Medulla oblongata (tissue), 1 donor: ENCODE data around the gene CRISP3.
"Not testable (repeated sequence)": the region's sequence is repeated elsewhere in the genome, so short reads cannot be mapped to it uniquely, and the experiment has no call there.

Experiments
- DNase-seq: peaks from one replicate; pipeline ENCODE4 v3.0.0-alpha.2; 2015; ENCODE audit errors: extremely low spot score

The CRISP3 gene

GRCh38 chr6:49744259-49744658, at the start of gene CRISP3:
Gene CRISP3 (minus strand): TSS chr6:49744388. CDS start chr6:49744367, 21 bp downstream.
- no peak for DNase-seq

- no peak for DNase-seq
Observed at GRCh38 chr6:49790341-49790740, 46.2 kb upstream of the CRISP3 start.

- no peak for DNase-seq
Observed at GRCh38 chr6:49787176-49787575, 43.0 kb upstream of the CRISP3 start, which contains the start of gene PGK2. Gene PGK2 (minus strand): TSS chr6:49787285. CDS start chr6:49787187, 98 bp downstream.

GRCh38 chr6:49784272-49784671, 40.1 kb upstream of the CRISP3 start:
- no peak for DNase-seq

GRCh38 chr6:49782725-49783124, 38.5 kb upstream of the CRISP3 start:
- DNase-seq: no peak

GRCh38 chr6:49782293-49782692, 38.1 kb upstream of the CRISP3 start:
- DNase-seq: no peak

- no peak for DNase-seq
Observed at GRCh38 chr6:49776444-49776843, 32.3 kb upstream of the CRISP3 start.

GRCh38 chr6:49775043-49775442, 30.9 kb upstream of the CRISP3 start:
- DNase-seq: no peak

GRCh38 chr6:49772285-49772684, 28.1 kb upstream of the CRISP3 start:
- DNase-seq: no peak

- no peak for DNase-seq
Observed at GRCh38 chr6:49766762-49767161, 22.6 kb upstream of the CRISP3 start.

- DNase-seq: peak; percentile 33
Observed at GRCh38 chr6:49764571-49765236, 20.5 kb upstream of the CRISP3 start.

GRCh38 chr6:49743429-49743828, 759 bp downstream of the CRISP3 start:
- DNase-seq: no peak

- DNase-seq: no peak
Observed at GRCh38 chr6:49739423-49739822, 4.8 kb downstream of the CRISP3 start.

- DNase-seq: no peak
Observed at GRCh38 chr6:49736017-49736508, 8.1 kb downstream of the CRISP3 start.

- DNase-seq: no peak
Observed at GRCh38 chr6:49733680-49734079, 10.5 kb downstream of the CRISP3 start.

- DNase-seq: no peak
Observed at GRCh38 chr6:49732781-49733180, 11.4 kb downstream of the CRISP3 start.

GRCh38 chr6:49730251-49730650, 13.9 kb downstream of the CRISP3 start:
- DNase-seq: no peak

- not testable (repeated sequence) for DNase-seq
Observed at GRCh38 chr6:49723917-49724316, 20.3 kb downstream of the CRISP3 start.

- DNase-seq: no peak
Observed at GRCh38 chr6:49721297-49721696, 22.9 kb downstream of the CRISP3 start.

GRCh38 chr6:49720372-49720771, 23.8 kb downstream of the CRISP3 start:
- no peak for DNase-seq

- DNase-seq: no peak
Observed at GRCh38 chr6:49713346-49713745, 30.8 kb downstream of the CRISP3 start, which contains the start of gene CRISP2. Gene CRISP2 (minus strand): TSS chr6:49713543. CDS start chr6:49709196, 4,347 bp downstream.

- DNase-seq: no peak
Observed at GRCh38 chr6:49698478-49698877, 45.7 kb downstream of the CRISP3 start.

GRCh38 chr6:49693512-49693911, 50.7 kb downstream of the CRISP3 start:
- no peak for DNase-seq

- no peak for DNase-seq
Observed at GRCh38 chr6:49692534-49692933, 51.7 kb downstream of the CRISP3 start.
